ENCODE data around the gene ESPL1.

DNA sequence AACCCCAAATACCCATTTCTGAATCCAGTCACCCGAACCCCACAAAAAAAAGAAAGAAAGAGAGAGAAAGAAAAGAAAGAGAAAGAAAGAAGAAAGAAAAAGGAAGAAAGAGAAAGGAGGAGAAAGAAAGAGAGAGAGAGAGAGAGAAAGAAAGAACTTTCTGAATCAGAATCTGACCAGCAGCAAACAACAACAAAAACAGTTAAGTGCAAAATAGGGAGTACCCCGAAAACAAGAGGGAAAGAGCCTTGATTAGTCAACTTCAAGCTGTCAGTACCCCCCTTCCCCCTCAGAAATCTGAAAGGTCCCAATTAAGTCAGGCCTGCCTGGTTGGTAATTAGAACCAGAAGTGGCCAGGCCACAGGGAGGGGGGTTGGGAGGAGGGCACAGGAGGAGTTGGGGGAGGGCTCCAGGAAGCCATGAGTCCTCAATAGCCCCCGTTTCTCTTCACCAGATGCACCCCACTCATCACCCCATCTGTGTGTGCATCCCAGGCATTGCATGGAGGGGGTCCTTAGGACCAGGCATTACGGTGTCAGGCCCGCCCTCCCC lies 45.9 kb upstream of the ESPL1 start:
- TF ChIP-seq, protein P1, sequence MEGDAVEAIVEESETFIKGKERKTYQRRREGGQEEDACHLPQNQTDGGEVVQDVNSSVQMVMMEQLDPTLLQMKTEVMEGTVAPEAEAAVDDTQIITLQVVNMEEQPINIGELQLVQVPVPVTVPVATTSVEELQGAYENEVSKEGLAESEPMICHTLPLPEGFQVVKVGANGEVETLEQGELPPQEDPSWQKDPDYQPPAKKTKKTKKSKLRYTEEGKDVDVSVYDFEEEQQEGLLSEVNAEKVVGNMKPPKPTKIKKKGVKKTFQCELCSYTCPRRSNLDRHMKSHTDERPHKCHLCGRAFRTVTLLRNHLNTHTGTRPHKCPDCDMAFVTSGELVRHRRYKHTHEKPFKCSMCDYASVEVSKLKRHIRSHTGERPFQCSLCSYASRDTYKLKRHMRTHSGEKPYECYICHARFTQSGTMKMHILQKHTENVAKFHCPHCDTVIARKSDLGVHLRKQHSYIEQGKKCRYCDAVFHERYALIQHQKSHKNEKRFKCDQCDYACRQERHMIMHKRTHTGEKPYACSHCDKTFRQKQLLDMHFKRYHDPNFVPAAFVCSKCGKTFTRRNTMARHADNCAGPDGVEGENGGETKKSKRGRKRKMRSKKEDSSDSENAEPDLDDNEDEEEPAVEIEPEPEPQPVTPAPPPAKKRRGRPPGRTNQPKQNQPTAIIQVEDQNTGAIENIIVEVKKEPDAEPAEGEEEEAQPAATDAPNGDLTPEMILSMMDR (IDR thresholded peaks at IDR 0.05) = no peak
- TF ChIP-seq POLR2A (IDR thresholded peaks at IDR 0.05) = no peak

Data from prostate gland (tissue), 2 donors.